RWPE1 (cell line): ENCODE data around the gene PDCL3.

ENCODE experiments used
- CTCF ChIA-PET: fragments of 350-600 bp; sonication (Branson Sonifier 250); formaldehyde crosslinking; extraction: SDS; loops from one replicate; lab custom pipeline; 2021; lab: Yijun Ruan, JAX
- POLR2A ChIA-PET: fragments of 400-600 bp; formaldehyde crosslinking; extraction: SDS; loops from one replicate; lab custom pipeline; 2020; ENCODE audit warnings: antibody characterized with exemption; ENCODE audit not compliant: low non-redundant PET; lab: Yijun Ruan, JAX
- DNase-seq: peaks from one replicate; pipeline ENCODE4 v3.0.0; 2012; ENCODE audit warnings: low spot score
- H3K27ac ChIP-seq: fragments of 450-650 bp; 2 replicates; pipeline ENCODE4 v1.5.1; 2017
- TF ChIP-seq, protein P1 (sequence below): fragments of 450-650 bp; conservative IDR thresholded peaks from 2 replicates; pipeline ENCODE4 v1.5.1; 2017; ENCODE audit warnings: low read depth, mild to moderate bottlenecking

PDCL3 gene

DNA sequence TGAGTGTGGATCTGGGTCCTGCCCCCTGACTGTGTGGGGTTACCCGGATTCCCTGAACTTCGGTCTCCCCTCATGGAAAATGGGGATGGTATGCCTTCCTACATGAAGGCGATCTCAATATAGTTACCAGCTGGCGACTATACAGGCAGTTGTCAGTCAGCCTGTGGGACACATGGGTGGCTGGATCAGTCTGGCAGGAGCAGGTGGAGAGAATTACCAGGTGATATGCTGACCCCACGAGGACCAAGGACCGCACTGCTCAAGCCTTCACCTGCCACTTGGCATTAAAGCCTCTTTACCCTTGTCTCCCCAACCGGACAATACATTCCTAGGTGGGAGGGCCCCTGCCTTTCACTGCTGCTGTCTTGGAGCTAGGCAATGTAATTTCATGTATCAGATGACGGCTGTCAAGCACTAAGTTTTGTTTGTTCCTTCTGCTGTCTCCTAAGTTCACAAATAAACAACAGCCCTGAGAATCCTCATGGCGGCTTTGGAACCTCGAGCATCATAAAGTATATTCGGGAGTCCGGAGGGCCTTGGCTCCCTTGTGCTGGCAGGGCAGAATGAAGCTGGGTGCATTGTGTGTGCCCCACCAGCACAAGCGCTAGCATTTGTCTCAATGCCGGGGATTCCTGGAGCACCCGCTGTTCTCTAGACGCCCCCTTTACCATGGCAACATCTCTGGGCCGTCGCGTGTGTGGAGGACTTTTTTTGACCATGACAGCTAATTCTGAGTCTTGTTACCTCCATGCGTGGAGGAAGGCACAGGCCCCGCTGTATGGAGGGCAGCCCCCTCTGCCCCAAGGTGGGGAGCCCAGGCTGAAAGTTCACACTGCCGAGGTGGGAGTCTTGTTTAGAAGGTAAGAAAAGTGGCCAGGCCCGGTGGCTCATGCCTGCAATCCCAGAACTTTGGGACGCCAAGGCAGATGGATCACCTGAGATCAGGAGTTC is 48.6 kb downstream of the PDCL3 start:
- ChIA-PET CTCF (interaction anchor here (0.6 to 2.0 kb wide), 11 partner anchors 13 to 397 kb away, joined by 3 to 12 read pairs (median 4); no protein-coding TSS in a partner anchor), POLR2A (no interaction called here)
- no peak for DNase-seq
- TF ChIP-seq, protein P1, sequence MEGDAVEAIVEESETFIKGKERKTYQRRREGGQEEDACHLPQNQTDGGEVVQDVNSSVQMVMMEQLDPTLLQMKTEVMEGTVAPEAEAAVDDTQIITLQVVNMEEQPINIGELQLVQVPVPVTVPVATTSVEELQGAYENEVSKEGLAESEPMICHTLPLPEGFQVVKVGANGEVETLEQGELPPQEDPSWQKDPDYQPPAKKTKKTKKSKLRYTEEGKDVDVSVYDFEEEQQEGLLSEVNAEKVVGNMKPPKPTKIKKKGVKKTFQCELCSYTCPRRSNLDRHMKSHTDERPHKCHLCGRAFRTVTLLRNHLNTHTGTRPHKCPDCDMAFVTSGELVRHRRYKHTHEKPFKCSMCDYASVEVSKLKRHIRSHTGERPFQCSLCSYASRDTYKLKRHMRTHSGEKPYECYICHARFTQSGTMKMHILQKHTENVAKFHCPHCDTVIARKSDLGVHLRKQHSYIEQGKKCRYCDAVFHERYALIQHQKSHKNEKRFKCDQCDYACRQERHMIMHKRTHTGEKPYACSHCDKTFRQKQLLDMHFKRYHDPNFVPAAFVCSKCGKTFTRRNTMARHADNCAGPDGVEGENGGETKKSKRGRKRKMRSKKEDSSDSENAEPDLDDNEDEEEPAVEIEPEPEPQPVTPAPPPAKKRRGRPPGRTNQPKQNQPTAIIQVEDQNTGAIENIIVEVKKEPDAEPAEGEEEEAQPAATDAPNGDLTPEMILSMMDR, result no peak
- H3K27ac ChIP-seq, result no peak overlapping the region

DNA sequence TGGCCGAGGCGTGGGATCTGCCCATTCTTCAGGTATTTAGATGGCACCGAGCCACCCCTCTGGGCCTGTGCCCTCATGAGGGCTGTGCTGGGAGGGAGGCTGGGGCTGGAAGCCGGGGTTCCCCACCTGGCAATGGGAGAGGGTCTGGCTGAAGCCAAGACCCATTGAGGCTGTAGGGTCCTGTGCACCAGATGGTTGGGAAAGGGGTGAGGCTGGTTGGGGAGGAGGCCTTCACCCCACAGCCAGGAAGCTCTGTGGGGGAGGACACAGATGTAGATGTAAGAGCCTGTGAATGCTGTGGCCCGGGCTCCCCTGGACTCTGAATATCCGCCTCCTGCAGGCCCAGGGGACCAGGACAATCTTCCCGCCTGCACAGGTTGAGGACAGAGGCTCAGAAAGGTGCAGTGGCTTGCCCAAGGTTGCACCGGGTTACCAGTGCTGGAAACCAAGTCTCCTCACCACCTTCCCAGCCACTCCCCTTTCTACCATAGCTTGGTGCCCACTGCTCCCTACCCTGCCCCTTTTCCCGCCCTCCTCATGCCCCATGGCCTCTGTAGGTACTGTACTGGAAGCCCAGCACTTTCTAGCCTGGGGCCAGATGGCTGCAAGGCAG is 49.7 kb downstream of the PDCL3 start:
- ChIA-PET POLR2A (no interaction called here), CTCF (interaction anchor here (0.6 to 0.7 kb wide), 2 partner anchors 15 to 1065 kb away, joined by 3 to 4 read pairs; no protein-coding TSS in a partner anchor)
- H3K27ac ChIP-seq, result no peak overlapping the region
- DNase-seq, result no peak
- TF ChIP-seq, protein P1, result no peak

DNA sequence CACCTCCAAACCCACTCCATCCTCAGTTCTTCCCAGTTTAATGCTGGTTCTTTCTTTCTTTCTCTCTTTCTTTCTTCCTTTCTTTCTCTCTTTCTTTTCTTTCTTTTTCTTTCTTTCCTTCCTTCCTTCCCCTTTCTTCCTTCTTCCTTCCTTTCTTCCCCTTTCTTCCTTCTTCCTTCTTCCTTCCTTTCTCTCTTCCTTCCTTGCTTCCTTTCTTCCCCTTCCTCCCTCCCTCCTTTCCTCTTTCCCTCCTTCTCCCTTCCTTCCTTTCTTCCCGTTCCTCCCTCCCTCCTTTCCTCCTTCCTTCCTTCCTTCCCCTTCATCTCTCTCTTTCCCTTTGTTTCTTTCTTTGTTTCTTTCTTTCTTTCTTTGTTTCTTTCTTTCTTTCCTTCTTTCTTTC is 50.9 kb downstream of the PDCL3 start:
- no peak for DNase-seq
- TF ChIP-seq, protein P1, result no peak
- H3K27ac ChIP-seq, result no peak overlapping the region
- CTCF ChIA-PET, result no interaction called here
- POLR2A ChIA-PET, result no interaction called here

DNA sequence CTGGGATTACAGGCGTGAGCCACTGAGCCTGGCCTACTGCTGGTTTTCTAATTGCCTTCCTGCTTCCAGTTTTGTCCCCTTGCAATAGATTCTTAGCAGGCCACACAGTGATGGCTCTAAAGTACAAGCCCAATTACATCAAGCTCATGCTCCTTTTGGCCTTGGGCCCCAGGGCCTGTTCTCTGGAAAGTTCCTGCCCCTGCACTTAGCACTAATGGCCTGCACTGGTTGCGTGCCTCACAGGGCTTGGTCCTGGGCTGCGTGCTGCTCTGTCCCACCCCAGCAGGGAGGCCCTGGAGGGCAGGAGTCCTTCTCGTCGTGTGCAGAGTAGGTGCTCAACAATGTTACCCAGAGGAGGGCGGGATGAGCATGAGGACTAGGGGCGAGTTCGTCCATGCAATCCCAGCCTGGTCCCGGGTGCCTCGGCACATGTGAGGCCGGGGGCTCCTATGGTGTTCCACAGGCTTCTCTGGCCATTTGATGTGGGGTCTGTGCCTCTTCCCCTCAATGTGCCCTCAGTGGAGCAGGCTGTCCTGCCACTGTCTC is 51.7 kb downstream of the PDCL3 start:
- no peak overlapping the region for H3K27ac ChIP-seq
- DNase-seq, result no peak
- TF ChIP-seq, protein P1, result no peak
- POLR2A ChIA-PET, result no interaction called here
- CTCF ChIA-PET, result no interaction called here

DNA sequence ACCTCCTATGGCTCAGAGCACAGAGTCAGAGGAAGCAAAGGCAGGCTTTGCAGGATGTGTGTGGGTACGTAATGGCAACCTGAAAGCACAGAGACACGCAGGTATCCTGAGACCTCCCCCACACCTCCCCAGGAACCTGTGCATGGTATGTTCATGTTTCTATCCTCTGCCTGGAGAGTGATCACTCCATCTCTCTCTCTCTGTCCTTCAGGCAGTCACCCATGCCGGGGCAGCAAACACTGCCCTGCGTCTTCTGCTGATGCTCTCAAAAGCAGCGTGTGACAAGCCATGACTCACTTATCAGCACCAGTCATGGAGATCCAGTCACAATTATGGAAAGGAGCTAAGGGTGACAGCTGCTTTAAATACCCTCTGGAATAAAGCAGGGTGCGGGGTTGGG is 52.7 kb downstream of the PDCL3 start:
- no peak for DNase-seq
- H3K27ac ChIP-seq, result no peak overlapping the region
- TF ChIP-seq, protein P1, result no peak
- CTCF ChIA-PET, result interaction anchor here (1.0 kb wide), 1 partner anchor 9 kb away, joined by 3 read pairs; no protein-coding TSS in a partner anchor
- POLR2A ChIA-PET, result no interaction called here

DNA sequence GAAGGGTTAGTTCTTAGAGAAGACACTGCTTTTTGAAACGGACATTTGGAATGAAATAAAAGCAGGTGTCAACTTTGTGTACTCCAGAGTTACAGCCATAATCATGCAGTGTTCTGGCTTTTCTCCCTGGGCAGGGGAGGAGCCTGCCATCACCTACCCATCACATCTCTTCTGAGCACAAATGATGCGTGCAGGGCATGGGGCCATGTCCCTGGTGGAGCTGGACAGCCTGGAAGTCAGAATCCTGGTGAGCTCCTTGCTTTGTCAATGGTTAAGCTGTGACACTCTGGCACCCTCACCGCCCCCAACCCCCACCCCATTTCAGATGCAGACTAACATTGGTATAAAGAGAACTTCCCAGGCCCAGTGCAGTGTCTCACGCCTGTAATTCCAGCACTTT is 53.1 kb downstream of the PDCL3 start:
- TF ChIP-seq, protein P1, result no peak
- no peak overlapping the region for H3K27ac ChIP-seq
- ChIA-PET CTCF (interaction anchor here (1.0 kb wide), 1 partner anchor 9 kb away, joined by 3 read pairs; no protein-coding TSS in a partner anchor), POLR2A (no interaction called here)
- no peak for DNase-seq
